ENCODE data around the gene ZBTB34. TPM values are rescaled to one million over a fixed set of nuclear protein-coding genes. Genes with fewer than 3 reads are reported as not detected.

Gene ZBTB34
- total RNA-seq, 1 donor from 2014 or later: 20.2 TPM

DNA sequence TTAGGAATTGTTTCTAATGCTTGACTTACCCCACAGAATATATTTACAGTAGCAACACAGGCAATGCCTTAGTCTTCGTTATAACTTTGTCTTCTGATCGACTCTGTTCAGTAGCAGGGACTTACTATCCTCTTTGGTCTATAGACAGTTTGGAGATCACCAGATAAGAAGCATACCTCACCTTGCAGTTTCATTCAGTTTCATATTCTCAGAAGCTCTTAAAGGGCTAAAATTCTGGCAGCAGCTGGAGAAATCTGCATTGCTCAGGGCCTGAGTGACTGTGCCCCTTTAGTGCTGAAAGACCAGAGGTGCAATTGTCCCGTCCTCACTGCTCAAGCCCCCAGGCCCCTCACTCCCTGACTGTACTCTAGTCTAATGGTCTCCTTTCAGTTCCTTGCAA is 29.6 kb upstream of the ZBTB34 start:
- no peak for DNase-seq (ENCODE audit: extremely low spot score, unreplicated experiment)
- Mint-ChIP-seq H3K9me3 (no peaks in the 10 kb centered on the region), H3K4me1 (ENCODE audit: unreplicated experiment) (peaks cover 3% of the 10 kb centered on the region), H3K4me3 (no peak overlapping the region), H3K36me3 (peaks cover 36% of the 10 kb centered on the region), H3K27ac (no peak overlapping the region), H3K27me3 (no peaks in the 10 kb centered on the region)
- no peak for TF ChIP-seq CTCF (conservative IDR thresholded peaks at IDR 0.05)

DNA sequence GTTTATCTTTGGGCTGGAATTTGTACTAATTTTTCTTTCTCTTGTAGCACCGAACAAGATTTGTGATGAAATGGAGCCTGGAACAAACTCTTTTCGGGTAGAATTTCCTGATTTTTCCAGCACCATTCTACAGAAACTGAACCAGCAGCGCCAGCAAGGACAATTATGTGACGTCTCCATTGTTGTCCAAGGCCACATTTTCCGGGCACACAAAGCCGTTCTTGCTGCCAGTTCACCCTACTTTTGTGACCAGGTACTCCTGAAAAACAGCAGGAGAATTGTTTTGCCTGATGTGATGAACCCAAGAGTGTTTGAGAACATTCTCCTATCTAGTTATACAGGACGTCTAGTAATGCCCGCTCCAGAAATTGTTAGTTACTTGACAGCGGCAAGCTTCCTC is 28.0 kb upstream of the ZBTB34 start:
- H3K4me3 Mint-ChIP-seq: no peak overlapping the region
- peaks cover 34% of the 10 kb centered on the region for H3K36me3 Mint-ChIP-seq
- no peak for TF ChIP-seq CTCF (conservative IDR thresholded peaks at IDR 0.05)
- H3K27me3 Mint-ChIP-seq: no peaks in the 10 kb centered on the region
- no peak overlapping the region for H3K27ac Mint-ChIP-seq
- peaks cover 3% of the 10 kb centered on the region for H3K4me1 Mint-ChIP-seq (ENCODE audit: unreplicated experiment)
- no peaks in the 10 kb centered on the region for H3K9me3 Mint-ChIP-seq
- DNase-seq (ENCODE audit: extremely low spot score, unreplicated experiment): no peak

GRCh38 chr9:126833020-126833419 is 27.4 kb upstream of the ZBTB34 start:
- Mint-ChIP-seq H3K36me3 (peaks cover 38% of the 10 kb centered on the region), H3K27ac (no peak overlapping the region), H3K9me3 (no peaks in the 10 kb centered on the region), H3K4me3 (no peak overlapping the region), H3K4me1 (ENCODE audit: unreplicated experiment) (peaks cover 3% of the 10 kb centered on the region), H3K27me3 (no peaks in the 10 kb centered on the region)
- no peak for DNase-seq (ENCODE audit: extremely low spot score, unreplicated experiment)
- TF ChIP-seq CTCF (conservative IDR thresholded peaks at IDR 0.05): no peak

GRCh38 chr9:126833710-126834345 is 26.6 kb upstream of the ZBTB34 start:
- H3K4me3 Mint-ChIP-seq: no peak overlapping the region
- no peaks in the 10 kb centered on the region for H3K9me3 Mint-ChIP-seq
- peaks cover 41% of the 10 kb centered on the region for H3K36me3 Mint-ChIP-seq
- no peaks in the 10 kb centered on the region for H3K27me3 Mint-ChIP-seq
- no peak for DNase-seq (ENCODE audit: extremely low spot score, unreplicated experiment)
- no peak overlapping the region for H3K27ac Mint-ChIP-seq
- peaks cover 3% of the 10 kb centered on the region for H3K4me1 Mint-ChIP-seq (ENCODE audit: unreplicated experiment)
- TF ChIP-seq CTCF (conservative IDR thresholded peaks at IDR 0.05): no peak

- DNase-seq (ENCODE audit: extremely low spot score, unreplicated experiment): no peak
- peaks cover 44% of the 10 kb centered on the region for H3K36me3 Mint-ChIP-seq
- H3K4me3 Mint-ChIP-seq: no peak overlapping the region
- H3K27me3 Mint-ChIP-seq: no peaks in the 10 kb centered on the region
- H3K4me1 Mint-ChIP-seq (ENCODE audit: unreplicated experiment): peaks cover 7% of the 10 kb centered on the region
- no peaks in the 10 kb centered on the region for H3K9me3 Mint-ChIP-seq
- TF ChIP-seq CTCF (conservative IDR thresholded peaks at IDR 0.05): no peak
- H3K27ac Mint-ChIP-seq: no peak overlapping the region
Measured at GRCh38 chr9:126834672-126835071, 25.8 kb upstream of the ZBTB34 start.

GRCh38 chr9:126836216-126836615 is 24.2 kb upstream of the ZBTB34 start:
- Mint-ChIP-seq H3K4me1 (ENCODE audit: unreplicated experiment) (peaks cover 9% of the 10 kb centered on the region), H3K27ac (no peak overlapping the region), H3K4me3 (no peak overlapping the region), H3K9me3 (no peaks in the 10 kb centered on the region), H3K27me3 (no peaks in the 10 kb centered on the region), H3K36me3 (peaks cover 37% of the 10 kb centered on the region)
- DNase-seq (ENCODE audit: extremely low spot score, unreplicated experiment): no peak
- TF ChIP-seq CTCF (conservative IDR thresholded peaks at IDR 0.05): no peak
